HG02840 (cell line): ENCODE data around the gene METTL9.
"Not testable (repeated sequence)": the region's sequence is repeated elsewhere in the genome, so short reads cannot be mapped to it uniquely, and the experiment has no call there.

Source experiments
- ATAC-seq: cut with Tn5 transposase; IDR thresholded peaks from one replicate; pipeline ENCODE4 v1.9.1; 2021; ENCODE audit warnings: mild to moderate bottlenecking, moderate library complexity, moderate number of reproducible peaks; ENCODE audit not compliant: unreplicated experiment, low FRiP score

Gene METTL9

DNA sequence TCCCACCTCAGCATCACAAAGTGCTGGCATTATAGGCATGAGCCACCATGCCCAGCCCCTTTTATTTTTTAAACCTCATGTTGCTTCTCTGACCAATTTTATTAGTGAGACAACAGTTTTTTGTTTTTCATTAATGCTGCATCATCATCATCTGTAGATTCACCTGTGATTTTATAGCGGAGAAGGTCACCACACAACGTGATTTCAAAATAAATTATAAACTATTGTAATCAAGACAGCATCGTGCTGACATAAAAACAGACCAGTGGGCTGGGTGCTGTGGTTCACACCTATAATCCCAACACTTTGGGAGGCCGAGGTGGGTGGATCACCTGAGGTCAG, 28.7 kb upstream of the METTL9 start:
- no peak for ATAC-seq

DNA sequence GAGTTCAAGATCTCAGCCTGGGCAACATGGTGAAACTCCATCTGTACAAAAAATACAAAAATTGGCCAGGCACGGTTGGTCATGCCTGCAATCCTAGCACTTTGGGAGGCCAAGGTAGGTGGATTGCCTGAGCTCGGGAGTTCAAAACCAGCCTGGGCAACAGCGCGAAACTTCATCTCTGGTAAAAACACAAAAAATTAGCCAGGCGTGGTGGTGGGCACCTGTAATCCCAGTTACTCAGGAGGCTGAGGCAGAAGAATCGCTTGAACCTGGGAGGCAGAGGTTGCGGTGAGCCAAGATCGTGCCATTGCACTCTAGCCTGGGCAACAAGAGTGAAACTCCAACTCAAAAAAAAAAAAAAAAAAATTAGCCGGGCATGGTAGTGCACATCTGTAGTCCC, 25.9 kb upstream of the METTL9 start:
- not testable (repeated sequence) for ATAC-seq

DNA sequence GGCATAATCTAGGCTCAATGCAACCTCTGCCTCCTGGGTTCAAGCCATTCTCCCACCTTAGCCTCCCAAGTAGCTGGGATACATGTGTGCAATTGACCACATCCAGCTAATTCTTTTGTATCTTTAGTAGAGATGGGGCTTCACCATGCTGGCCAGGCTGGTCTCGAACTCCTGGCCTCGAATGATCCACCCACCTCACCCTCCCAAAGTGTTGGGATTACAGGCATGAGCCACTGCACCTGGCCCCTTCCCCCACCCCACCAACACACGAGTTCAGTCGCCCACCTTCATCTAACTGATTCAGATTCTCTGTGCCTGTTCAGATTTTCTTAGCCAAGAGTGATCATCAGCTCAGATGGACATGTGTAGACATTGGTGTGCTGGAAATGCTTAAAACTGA, 25.0 kb upstream of the METTL9 start:
- no peak for ATAC-seq

DNA sequence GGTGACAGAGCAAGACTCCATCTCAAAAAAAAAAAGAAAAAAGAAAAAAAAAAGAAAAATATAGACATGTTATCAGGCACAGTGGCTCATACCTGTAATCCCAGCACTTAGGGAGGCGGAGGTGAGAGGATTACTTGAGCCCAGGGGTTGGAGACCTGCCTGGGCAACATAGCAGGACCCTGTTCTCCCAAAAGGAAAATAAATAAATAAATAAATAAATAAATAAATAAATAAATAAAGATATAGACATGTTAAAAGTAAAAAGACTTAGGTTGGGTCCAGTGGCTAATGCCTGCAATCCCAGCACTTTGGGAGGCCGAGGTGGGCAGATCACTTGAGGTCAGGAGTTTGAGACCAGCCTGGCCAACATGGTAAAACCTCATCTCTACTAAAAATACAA, 23.1 kb upstream of the METTL9 start:
- ATAC-seq, result not testable (repeated sequence)

DNA sequence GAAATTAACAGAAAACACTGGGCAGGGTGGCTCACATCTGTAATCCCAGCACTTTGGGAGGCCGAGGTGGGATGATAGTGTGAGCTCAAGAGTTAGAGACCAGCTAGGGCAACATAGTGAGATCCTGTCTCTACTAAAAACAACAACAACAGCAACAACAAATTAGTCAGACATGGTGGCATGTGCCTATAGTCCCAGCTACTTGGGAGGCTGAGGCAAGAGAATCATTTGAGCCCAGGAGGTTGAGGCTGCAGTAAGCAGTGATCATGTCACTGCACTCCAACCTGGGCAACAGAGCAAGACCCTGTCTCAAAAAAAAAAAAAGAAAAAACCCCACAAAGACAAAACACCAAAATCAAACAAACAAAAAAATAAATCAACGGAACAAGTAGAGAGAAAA, 21.9 kb upstream of the METTL9 start:
- ATAC-seq, result not testable (repeated sequence)

DNA sequence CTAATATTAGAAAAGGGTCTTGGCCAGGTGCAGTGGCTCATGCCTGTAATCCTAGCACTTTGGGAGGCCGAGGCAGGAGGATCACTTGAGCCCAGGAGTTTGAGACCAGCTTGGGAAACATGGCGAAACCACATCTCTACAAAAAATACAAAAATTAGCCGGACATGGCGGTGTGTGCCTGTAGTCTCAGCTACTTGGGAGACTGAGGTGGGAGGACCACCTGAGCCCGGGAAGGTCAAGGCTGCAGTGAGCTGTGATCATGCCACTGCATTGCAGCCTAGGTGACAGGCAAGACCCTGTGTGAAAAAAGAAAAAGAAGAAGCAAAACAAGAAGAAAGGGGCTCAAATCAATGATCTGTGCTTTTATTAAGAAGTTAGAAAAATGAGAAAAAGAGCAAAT, 21.1 kb upstream of the METTL9 start:
- ATAC-seq, result not testable (repeated sequence)

DNA sequence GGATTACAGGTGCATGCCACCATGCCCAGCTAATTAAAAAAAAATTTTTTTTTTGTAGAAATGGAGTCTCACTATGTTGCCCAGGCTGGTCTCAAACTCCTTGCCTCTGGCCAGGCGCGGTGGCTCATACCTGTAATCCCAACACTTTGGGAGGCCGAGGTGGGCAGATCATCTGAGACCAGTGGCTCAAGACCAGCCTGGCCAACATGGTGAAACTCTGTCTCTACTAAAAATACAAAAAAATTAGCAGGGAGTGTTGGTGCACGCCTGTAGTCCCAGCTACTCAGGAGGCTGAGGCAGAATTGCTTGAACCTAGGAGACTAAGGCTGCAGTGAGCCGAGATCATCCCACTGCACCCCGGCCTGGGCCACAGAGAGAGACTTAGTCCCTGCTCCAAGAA, 19.2 kb upstream of the METTL9 start:
- not testable (repeated sequence) for ATAC-seq

DNA sequence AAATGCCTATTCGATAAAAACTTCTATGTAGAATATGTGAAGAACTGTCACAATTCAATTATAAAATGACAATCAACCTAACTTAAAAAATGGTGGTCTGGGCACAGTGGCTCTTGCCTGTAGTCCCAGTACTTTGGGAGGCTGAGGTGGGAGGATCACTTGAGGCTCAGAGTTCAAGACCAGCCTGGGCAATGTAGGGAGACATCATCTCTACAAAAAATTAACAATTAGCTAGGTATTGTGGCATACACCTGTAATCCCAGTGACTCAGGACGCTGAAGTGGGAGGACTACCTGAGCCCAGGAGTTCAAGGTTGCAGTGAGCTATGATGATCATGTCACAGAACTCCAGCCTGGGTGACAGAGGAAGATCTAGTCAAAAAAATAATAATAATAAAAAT, 18.6 kb upstream of the METTL9 start:
- no peak for ATAC-seq

DNA sequence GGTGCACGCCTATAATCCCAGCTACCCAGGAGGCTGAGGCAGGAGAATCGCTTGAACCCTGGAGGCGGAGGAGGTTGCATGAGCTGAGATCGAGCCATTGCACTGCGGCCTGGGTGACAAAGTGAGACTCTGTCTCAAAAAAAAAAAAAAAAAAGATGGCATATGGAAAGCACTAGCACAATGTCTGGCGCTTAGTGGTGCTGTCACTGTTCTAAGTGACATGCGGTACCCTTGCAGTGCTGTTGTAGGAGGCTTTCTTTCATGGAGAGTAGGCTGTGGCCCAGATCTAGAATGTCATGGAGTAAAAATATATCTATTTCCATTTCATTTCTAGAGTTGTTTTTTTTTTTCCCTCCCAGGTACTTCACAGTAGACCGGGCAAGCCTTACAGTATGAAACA, 14.6 kb upstream of the METTL9 start:
- ATAC-seq, result no peak

DNA sequence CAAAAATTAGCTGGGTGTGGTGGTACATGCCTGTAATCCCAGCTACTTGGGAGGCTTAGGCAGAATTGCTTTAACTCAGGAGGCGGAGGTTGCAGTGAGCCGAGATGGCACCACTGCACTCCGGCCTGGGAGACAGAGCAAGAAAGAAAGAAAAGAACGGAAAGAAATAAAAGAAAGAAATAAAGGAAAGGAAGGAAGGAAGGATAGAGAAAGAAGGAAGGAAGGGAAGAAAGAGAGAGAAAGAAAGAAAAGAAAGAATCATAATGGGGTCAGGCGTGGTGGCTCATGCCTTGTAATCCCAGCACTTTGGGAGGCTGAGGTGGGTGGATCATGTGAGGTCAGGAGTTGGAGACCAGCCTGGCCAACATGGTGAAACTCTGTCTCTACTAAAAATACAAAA, 10.8 kb upstream of the METTL9 start:
- not testable (repeated sequence) for ATAC-seq

DNA sequence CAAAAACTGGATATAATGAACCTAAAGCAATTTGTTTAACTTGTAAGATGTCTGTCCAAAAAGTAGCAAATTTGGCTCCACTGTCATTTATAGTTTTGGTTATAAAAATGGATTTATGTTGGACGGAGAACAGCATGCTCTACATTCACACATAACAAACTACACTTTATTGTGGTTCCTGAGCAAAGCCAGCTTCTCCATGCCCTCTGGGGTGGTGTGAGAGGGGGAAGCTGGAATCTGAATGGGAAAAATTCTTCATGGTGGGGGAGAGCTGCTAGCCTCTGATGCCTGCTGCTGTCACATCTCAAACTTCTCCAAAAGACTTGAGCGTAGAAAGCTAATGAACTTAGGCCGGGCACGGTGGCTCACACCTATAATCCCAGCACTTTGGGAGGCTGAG, 9.8 kb upstream of the METTL9 start:
- no peak for ATAC-seq

DNA sequence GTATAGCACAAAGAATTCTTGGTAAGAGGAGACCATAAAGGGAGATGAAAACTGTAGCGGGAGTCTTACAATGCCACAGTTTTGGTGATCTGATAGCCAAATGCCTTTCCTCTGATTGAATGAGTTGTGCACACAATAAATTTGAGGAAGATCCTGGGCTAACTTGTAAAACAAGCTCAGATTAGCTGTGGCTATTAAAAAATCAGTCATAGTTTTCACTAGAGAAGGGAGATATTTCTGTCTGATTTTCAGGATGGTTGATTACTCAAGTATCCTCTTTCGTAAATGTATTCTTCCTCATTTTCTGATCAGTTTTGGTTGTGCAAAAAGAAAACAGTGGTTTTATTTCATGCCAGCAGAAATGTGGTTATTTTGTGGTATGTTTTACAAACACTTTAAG, 9.1 kb upstream of the METTL9 start:
- no peak for ATAC-seq

DNA sequence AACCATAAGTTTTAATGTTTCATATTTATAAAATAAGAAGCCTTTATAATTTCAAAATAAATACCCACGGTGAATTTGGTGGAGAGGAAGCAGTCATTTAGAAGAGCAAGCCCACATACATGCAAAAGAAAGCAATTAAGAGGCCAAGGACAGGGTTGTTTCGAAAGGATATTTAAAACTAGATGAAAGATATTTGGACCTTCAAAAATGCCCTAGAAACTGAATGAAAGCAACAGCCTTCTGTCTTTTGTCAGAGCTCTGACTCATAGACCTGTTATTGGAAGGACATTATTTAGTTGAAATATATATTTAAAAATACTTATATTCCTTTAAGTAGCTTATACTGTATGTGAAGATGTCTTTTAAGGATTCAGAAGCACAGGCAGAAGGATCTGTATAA, 8.6 kb upstream of the METTL9 start:
- ATAC-seq, result no peak

DNA sequence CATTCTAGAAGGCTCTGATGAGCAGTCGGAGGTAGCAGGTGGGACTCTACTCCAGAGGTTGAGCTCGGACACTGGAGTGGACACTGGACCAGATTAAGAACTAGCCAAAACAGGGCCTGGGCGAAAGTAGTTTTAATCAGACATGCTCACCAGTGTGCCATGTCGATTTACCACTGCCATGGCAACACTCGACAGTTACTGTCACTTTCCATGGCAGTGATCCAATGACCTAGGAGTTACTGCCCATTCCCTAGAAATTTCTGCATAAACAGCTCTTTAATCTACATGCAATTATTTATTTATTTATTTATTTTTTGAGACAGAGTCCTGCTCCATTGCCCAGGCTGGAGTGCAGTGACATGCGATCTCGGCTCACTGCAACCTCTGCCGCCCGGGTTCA, 7.2 kb upstream of the METTL9 start:
- ATAC-seq, result no peak

DNA sequence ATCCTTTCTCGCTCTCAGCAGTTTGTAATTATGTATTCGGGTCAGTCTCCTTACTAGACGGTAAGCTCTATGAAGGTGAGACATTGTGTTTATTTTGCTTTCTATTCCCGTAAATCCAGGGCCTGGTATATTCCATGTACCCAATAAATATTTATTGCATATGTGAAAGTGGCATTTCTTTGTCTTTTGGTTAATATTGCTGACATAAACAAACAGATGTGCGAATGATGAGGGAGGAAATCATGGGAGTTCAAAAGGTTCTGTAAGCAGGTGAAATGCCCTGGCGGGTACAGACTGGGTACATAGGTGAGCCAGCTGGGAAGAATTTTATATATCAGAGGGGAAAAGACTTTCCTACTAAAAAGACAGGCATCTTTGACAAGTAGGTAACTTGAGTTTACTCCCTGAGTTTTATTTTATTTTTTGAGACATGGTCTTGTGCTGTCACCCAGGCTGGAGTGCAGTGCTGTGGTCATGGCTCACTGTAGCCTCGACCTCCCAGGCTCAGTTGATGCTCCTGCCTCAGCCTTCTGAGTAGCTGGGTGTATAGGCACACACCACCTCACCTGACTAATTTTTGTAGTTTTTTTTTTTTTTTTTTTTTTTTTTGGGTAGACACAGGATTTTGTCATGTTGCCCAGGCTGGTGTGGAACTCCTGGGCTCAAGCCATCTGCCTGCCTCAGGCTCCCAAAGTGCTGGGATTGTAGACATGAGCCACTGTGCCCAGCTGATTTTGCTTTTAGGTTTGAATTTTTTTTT, 5.7 kb upstream of the METTL9 start:
- no peak for ATAC-seq

DNA sequence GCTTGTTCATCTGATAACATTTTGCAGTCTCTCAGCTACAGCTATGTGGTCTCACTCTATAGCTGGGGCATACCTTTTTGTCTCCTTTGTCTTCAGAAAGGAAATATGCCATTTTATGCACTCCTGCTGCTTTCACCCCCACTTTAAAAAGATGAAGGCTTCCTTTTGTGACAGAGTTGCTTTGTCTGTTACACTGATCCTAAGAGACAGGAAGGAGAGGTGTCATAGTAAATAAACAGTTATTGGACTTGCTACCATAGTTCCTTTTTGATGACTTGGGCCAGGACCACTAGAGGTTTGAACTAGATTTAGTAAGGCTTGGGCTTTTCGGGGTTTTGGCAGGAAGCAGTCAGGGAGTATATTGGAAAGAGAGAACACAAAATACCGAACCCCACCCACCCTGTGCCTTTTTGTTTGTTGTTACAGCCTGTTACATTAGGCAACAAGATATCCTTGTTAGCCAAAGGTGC, 1.8 kb upstream of the METTL9 start:
- ATAC-seq, result no peak

DNA sequence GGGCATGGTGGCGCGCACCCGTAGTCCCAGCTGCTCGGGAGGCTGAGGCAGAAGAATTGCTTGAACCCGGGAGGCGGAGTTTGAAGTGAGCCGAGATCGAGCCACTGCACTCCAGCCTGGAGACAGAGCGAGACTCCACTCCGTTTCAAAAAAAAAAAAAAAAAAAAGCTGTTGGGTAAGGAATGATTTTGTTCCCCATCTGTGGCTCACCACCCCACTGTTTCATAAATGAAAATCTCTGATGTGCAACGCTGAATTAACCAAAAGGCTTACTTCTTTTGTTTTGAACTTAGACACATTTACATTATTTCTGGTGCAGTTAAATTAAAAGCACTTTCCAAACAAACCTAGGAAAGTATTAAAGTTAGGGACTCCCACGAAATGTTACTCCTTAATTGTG, 1.2 kb upstream of the METTL9 start:
- ATAC-seq, result no peak

DNA sequence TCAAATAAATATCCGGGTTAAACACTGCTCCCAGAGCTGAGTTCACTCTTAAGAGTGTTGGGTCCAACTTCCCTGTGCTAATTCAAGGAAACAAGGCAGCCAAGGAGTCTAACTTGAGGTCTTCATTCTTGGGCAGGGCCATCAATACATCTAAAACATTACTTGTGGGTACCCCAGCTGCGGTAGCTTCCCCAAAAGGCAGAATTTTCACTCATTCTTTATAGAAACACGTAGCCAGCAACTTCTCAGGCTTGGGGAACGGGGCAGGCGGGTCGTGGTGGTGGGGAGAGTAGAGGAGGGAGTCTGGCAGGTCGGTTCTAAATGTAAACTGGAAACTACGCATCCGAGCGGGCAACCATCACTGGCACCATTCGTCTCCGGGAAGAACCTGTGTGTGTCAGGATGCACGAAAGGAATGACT, 666 bp upstream of the METTL9 start:
- no peak for ATAC-seq

DNA sequence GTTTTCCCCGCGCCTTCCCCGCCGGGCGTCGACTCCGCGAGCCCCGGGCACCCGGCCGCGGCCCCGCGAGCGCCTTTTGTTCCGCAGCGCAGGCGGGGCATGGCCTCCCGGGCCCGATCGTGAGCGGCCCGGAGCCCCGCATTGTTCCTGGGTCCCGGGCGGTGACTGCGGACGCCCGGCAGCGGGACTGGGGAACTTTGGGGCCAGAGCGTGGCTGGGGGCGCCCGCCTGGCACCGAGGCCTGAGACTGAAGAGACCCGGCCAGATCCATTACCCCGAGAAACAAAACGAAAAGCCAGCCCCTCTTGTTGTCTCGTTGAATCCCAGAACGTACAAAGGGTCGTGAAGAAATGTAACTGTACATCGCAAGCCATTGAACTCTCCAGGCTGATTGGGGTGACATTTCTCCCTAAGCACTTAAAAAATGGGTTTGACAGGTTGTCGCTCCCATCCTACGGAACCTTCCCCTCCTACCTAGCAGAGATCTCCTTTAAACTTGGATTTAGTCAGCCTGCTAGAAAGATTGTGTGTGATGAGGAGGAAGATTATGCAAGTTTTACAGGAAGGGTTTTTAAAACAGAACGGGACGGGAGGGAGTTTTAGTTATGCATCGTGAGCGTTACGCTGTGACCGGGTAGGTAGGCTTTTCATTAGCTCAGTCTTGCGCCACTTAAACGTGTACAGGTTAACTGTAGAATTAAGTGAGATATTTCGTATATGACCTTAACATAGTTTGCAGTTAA, 825 bp downstream of the METTL9 start:
- peak; percentile 10 for ATAC-seq

DNA sequence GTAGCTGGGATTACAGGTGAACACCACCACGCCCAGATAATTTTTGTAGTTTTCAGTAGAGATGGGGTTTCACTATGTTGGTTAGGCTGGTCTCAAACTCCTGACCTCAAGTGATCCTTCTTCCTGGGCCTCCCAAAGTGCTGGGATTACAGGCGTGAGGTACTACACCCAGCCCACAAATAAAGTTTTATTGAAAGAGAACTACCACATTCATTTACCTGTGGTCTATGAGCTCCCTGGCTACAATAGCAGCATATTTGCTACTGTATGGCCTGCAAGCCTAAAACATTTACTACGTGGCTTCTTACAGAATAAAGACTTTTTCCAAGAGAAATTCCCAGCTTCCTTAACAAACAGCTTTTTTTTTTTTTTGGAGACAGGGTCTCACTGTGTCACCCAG, 3.4 kb downstream of the METTL9 start:
- no peak for ATAC-seq

DNA sequence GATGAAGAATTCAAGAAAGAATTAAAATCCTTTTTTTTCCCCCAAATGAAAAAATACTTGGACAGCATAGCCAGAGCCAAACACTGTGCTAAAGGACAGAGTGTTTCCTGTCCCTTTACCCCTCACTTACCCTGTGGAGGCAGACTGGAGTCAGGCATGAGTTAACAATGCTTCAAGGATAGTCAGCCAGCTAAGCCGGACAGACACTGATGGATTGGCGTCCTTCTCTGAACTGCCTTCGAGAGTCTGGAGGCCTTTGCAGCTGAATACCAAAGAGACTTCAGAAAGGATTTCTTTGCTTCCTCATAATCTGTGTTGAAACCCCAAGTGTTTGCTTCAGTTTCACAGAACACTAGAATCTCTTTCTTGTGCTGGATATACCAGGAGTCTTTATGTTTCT, 4.6 kb downstream of the METTL9 start:
- no peak for ATAC-seq

DNA sequence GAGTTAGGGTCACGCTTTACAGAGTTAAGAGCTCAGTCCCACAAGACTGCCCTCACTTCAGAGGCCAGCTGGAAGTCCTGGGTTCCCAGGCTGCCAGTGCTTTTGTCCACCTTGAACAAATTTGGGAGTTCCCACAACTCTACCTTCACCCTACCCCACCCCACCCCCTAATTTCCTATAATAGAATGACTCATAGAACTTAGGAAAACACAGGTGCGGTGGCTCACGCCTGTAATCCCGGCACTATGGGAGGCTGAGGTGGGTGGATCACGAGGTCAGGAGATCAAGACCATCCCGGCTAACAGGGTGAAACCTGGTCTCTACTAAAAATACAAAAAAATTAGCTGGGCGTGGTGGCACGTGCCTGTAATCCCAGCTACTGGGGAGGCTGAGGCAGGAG, 6.5 kb downstream of the METTL9 start:
- not testable (repeated sequence) for ATAC-seq
